Eye (tissue), 1 donor: ENCODE measurements around the gene AHCTF1.
"Not testable (repeated sequence)": the region's sequence is repeated elsewhere in the genome, so short reads cannot be mapped to it uniquely, and the experiment has no call there.

Experiments
- DNase-seq: peaks from one replicate; pipeline ENCODE4 v3.0.0-alpha.2; 2015

The AHCTF1 gene

GRCh38 chr1:246921481-246921880, 10.3 kb downstream of the AHCTF1 start:
- no peak for DNase-seq

GRCh38 chr1:246919902-246920301, 11.8 kb downstream of the AHCTF1 start:
- no peak for DNase-seq

- DNase-seq: not testable (repeated sequence)
Observed at GRCh38 chr1:246916026-246916923, 15.5 kb downstream of the AHCTF1 start.

GRCh38 chr1:246907472-246907871, 24.3 kb downstream of the AHCTF1 start:
- peak; percentile 76 for DNase-seq

GRCh38 chr1:246906833-246907232, 24.9 kb downstream of the AHCTF1 start:
- no peak for DNase-seq

- DNase-seq: no peak
Observed at GRCh38 chr1:246901874-246902273, 29.9 kb downstream of the AHCTF1 start.

- DNase-seq: no peak
Observed at GRCh38 chr1:246897302-246897701, 34.4 kb downstream of the AHCTF1 start.

- no peak for DNase-seq
Observed at GRCh38 chr1:246893191-246893939, 38.4 kb downstream of the AHCTF1 start.

- no peak for DNase-seq
Observed at GRCh38 chr1:246891105-246891504, 40.6 kb downstream of the AHCTF1 start.

GRCh38 chr1:246888522-246888921, 43.2 kb downstream of the AHCTF1 start:
- no peak for DNase-seq

GRCh38 chr1:246885389-246885788, 46.4 kb downstream of the AHCTF1 start:
- not testable (repeated sequence) for DNase-seq

GRCh38 chr1:246878551-246878950, 53.2 kb downstream of the AHCTF1 start:
- DNase-seq: no peak

GRCh38 chr1:246876431-246876830, 55.3 kb downstream of the AHCTF1 start:
- no peak for DNase-seq

GRCh38 chr1:246875041-246876026, 56.4 kb downstream of the AHCTF1 start:
- DNase-seq: no peak

GRCh38 chr1:246865921-246866320, 65.8 kb downstream of the AHCTF1 start:
- DNase-seq: no peak

GRCh38 chr1:246863791-246864190, 68.0 kb downstream of the AHCTF1 start:
- DNase-seq: not testable (repeated sequence)

GRCh38 chr1:246860401-246860800, 71.3 kb downstream of the AHCTF1 start:
- no peak for DNase-seq

GRCh38 chr1:246856371-246856770, 75.4 kb downstream of the AHCTF1 start:
- no peak for DNase-seq

- DNase-seq: not testable (repeated sequence)
Observed at GRCh38 chr1:246850640-246851039, 81.1 kb downstream of the AHCTF1 start.

- DNase-seq: no peak
Observed at GRCh38 chr1:246843876-246844275, 87.9 kb downstream of the AHCTF1 start.

GRCh38 chr1:246840761-246841160, 91.0 kb downstream of the AHCTF1 start:
- not testable (repeated sequence) for DNase-seq

GRCh38 chr1:246838118-246838456, 93.7 kb downstream of the AHCTF1 start:
- no peak for DNase-seq
